ENCODE data around the gene MUCL1.

MUCL1 gene

DNA sequence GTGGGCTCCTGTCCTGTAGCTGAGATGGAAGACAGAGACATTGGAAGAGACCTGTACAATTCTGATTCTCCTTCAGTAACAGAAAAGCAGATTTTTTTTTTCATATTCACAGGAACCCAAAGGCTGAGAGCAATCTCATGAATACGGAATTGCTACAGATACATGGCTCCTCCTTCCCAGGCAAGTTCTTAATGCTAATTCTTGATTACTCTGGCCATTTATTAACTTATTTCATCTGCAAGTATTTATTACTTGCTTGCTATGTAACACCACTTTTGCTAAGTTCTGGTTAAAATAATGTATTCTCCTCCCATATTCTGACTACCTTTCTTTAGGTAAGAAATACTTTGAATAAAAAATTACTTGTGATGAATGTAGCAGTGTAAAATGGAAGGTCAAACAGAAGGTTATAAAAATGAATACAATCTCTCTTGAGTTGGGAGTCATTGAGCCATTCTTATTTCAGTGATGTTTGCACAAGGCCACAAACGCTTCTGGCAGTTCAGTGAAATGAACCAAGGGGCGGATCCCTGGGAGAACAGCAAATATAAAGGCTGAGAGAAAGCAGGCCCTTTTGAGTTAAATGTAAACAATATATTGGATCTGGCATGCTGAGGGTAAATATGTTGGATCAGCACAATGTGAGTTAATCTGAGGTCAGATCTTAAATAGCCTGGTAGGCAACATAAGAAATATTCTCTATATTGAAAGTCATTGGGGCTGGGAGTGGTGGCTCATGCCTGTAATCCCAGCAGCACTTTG, 37.6 kb downstream of the MUCL1 start:
- Histone ChIP-seq H3K27ac (no peak overlapping the region), H3K4me1 (ENCODE audit: control insufficient read depth in 1 of 2, insufficient read depth in 1 of 2, low read depth in 1 of 2, low read length in 1 of 2) (no peaks in the 10 kb centered on the region), H3K36me3 (no peaks in the 10 kb centered on the region), H3K27me3 (no peaks in the 10 kb centered on the region), H3K9me3 (no peaks in the 10 kb centered on the region), H3K4me3 (ENCODE audit: low read depth in 1 of 2, low read length in 1 of 2) (no peak overlapping the region)
- TF ChIP-seq, protein P1, sequence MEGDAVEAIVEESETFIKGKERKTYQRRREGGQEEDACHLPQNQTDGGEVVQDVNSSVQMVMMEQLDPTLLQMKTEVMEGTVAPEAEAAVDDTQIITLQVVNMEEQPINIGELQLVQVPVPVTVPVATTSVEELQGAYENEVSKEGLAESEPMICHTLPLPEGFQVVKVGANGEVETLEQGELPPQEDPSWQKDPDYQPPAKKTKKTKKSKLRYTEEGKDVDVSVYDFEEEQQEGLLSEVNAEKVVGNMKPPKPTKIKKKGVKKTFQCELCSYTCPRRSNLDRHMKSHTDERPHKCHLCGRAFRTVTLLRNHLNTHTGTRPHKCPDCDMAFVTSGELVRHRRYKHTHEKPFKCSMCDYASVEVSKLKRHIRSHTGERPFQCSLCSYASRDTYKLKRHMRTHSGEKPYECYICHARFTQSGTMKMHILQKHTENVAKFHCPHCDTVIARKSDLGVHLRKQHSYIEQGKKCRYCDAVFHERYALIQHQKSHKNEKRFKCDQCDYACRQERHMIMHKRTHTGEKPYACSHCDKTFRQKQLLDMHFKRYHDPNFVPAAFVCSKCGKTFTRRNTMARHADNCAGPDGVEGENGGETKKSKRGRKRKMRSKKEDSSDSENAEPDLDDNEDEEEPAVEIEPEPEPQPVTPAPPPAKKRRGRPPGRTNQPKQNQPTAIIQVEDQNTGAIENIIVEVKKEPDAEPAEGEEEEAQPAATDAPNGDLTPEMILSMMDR (IDR thresholded peaks at IDR 0.05), result no peak
